Osteocyte (in vitro differentiated cells): ENCODE results near the gene PYGM. TPM values are rescaled to one million over a fixed set of nuclear protein-coding genes. Genes with fewer than 3 reads are reported as not detected.

Experiments used
- DNase-seq: peaks from one replicate; pipeline ENCODE4 v3.0.0; 2021; ENCODE audit warnings: mixed read lengths; ENCODE audit not compliant: unreplicated experiment; ENCODE audit errors: extremely low spot score
- H3K27ac Mint-ChIP-seq: one replicate; pipeline ENCODE4 v1.8.0; 2021; ENCODE audit warnings: mild to moderate bottlenecking, mixed read lengths; ENCODE audit not compliant: unreplicated experiment
- H3K27me3 Mint-ChIP-seq: one replicate; pipeline ENCODE4 v1.8.0; 2021; ENCODE audit warnings: mixed read lengths; ENCODE audit not compliant: unreplicated experiment
- H3K36me3 Mint-ChIP-seq: one replicate; pipeline ENCODE4 v1.8.0; 2021; ENCODE audit warnings: mixed read lengths; ENCODE audit not compliant: unreplicated experiment
- H3K4me1 Mint-ChIP-seq: one replicate; pipeline ENCODE4 v1.8.0; 2021; ENCODE audit warnings: mixed read lengths; ENCODE audit not compliant: unreplicated experiment
- H3K4me3 Mint-ChIP-seq: one replicate; pipeline ENCODE4 v1.8.0; 2021; ENCODE audit warnings: mild to moderate bottlenecking, moderate library complexity, mixed read lengths; ENCODE audit not compliant: unreplicated experiment
- H3K9me3 Mint-ChIP-seq: one replicate; pipeline ENCODE4 v1.8.0; 2021; ENCODE audit warnings: mixed read lengths; ENCODE audit not compliant: unreplicated experiment
- total RNA-seq: library from RNA; stranded (reverse); gene quantifications from 2 replicates; pipeline ENCODE4 v1.2.1, GENCODE V29; 2021
- TF ChIP-seq, protein P1 (sequence below): fragments of 200-600 bp; sonication (generic); IDR thresholded peaks from 2 replicates; pipeline ENCODE4 v1.5.0; 2021; ENCODE audit warnings: antibody characterized with exemption, mild to moderate bottlenecking, moderate library complexity

PYGM gene
- total RNA-seq, 1 donor from 2014 or later: 0.73 TPM

DNA sequence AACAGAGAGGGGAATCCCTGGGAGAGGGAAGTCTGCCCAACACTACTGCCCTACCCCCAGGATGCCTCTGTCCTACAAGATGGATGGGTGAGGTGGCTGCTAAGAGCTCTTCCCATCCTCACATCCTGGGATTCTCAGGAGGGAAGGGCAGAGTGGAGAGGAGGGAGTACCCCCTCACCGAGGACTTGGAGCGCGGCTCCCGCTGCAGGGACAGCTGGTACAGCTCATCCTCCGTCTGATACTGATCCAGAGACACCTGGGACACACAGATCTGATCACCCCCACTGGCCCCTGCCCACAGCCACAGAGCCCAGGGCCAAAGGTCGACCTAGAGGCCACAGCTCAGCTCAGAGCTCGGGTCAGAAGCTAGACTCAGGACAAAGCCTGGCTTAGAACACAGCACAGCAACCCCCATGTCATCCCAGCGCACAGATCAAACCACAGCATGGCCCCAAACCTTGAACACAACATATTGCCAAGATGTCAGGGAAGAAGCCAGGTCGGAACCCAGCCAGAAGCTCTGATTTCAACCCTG is 24.0 kb downstream of the PYGM start:
- Mint-ChIP-seq H3K36me3 (peaks cover 5% of the 10 kb centered on the region), H3K27ac (no peak overlapping the region), H3K9me3 (no peaks in the 10 kb centered on the region), H3K4me1 (no peaks in the 10 kb centered on the region), H3K27me3 (no peaks in the 10 kb centered on the region), H3K4me3 (no peak overlapping the region)
- TF ChIP-seq, protein P1, sequence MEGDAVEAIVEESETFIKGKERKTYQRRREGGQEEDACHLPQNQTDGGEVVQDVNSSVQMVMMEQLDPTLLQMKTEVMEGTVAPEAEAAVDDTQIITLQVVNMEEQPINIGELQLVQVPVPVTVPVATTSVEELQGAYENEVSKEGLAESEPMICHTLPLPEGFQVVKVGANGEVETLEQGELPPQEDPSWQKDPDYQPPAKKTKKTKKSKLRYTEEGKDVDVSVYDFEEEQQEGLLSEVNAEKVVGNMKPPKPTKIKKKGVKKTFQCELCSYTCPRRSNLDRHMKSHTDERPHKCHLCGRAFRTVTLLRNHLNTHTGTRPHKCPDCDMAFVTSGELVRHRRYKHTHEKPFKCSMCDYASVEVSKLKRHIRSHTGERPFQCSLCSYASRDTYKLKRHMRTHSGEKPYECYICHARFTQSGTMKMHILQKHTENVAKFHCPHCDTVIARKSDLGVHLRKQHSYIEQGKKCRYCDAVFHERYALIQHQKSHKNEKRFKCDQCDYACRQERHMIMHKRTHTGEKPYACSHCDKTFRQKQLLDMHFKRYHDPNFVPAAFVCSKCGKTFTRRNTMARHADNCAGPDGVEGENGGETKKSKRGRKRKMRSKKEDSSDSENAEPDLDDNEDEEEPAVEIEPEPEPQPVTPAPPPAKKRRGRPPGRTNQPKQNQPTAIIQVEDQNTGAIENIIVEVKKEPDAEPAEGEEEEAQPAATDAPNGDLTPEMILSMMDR: no peak
- no peak for DNase-seq

DNA sequence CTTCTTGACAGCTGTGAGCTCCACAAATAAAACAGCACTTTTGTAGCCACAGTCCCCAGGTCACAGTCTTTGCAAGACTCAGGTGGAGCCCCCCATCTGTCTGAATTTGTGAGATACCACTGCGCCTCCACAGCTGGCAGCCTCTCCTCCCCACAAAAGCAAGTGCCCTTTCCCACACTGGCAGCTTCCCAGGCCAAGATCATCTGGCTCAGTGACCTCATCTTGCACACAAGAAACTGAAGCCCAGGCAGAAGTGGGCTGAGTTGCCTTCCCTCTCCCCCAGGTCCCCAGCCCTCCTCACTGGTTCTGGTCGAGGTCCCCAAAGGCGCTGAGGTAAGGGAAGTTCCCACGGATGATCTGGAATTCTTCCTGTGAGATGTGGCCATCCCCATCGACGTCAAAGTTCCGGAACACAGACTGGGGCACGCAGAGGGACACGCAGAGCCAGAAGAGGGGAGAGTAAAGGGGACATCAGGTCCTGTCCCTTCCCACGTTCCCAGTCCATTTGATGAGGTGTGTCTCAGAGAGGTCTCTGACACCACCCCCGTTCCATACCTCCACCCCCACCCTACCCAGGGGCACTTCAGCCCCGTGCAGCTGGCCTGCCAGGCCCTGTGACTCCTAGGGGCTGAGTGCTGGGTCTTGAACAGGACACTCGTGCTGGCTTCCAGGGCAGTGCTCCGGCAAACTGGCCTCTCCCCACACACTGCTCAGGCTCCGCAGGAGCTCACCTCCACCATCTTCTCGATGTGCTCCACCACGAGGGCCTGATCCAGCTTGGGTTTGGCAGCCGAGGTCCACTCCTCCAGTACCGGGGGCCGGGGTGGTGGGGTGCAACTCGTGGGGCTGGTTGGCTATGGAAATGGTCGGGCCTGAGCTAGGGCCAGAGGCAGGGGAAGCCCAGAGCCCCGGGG is 24.7 kb downstream of the PYGM start:
- no peak overlapping the region for H3K27ac Mint-ChIP-seq
- no peak for DNase-seq
- no peaks in the 10 kb centered on the region for H3K9me3 Mint-ChIP-seq
- peaks cover 2% of the 10 kb centered on the region for H3K4me1 Mint-ChIP-seq
- H3K4me3 Mint-ChIP-seq: no peak overlapping the region
- no peaks in the 10 kb centered on the region for H3K27me3 Mint-ChIP-seq
- peaks cover 5% of the 10 kb centered on the region for H3K36me3 Mint-ChIP-seq
- TF ChIP-seq, protein P1: no peak

DNA sequence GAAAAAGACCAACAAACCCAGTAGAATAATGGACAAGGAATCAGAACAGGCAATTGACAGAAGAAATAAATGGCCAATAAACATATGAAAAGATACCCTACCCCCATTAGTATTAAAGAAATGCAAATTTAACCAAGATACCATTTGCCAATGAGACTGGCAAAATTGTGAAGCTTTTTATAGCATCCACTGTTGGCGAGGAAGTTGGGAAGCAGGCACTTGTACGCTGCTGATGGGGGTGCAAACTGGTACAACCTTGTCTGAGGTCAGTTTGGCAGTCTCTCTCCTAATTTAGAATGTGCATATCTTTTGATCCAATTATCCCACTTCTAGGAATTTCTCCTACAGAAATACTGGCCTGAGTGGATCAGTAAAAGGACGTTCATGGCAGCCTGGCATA is 28.2 kb downstream of the PYGM start:
- Mint-ChIP-seq H3K4me3 (no peak overlapping the region), H3K27me3 (no peaks in the 10 kb centered on the region), H3K36me3 (peaks cover 7% of the 10 kb centered on the region), H3K4me1 (peaks cover 5% of the 10 kb centered on the region), H3K27ac (no peak overlapping the region), H3K9me3 (no peaks in the 10 kb centered on the region)
- TF ChIP-seq, protein P1: no peak
- no peak for DNase-seq

- Mint-ChIP-seq H3K4me1 (peaks cover 5% of the 10 kb centered on the region), H3K27me3 (no peaks in the 10 kb centered on the region), H3K27ac (no peak overlapping the region), H3K4me3 (no peak overlapping the region), H3K9me3 (no peaks in the 10 kb centered on the region), H3K36me3 (peaks cover 7% of the 10 kb centered on the region)
- no peak for DNase-seq
- TF ChIP-seq, protein P1: no peak
Measured at GRCh38 chr11:64729851-64730382, 29.9 kb downstream of the PYGM start.

DNA sequence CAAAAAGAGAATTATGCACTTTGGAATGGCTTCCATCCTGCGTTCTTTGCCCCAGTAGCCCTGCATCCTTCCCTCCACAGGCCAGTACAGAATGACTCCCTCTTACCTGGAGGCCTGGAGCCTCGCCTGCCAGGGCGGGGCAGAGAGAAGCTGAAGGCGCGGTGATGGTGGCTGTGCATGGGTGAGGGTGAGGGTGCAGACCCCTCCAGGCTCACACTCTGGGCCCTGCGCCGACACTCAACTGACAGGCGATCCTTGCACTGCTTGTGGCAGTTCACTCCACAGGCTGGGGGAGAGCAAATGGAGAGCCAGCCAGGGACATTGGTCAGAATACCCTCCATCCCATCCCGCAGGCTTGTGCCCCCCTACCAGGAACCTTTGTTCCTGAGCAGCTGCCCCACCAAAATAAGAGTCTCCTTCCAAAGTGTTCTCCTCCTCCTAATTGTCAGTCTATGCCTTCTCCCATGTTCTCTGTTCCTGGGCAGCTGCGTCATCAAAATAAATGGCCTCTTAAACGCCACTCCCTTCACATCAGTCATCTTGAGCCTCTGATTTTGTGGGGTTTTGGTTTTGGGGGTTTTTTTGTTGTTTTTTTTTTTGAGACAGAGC is 30.9 kb downstream of the PYGM start:
- no peak overlapping the region for H3K4me3 Mint-ChIP-seq
- H3K27me3 Mint-ChIP-seq: no peaks in the 10 kb centered on the region
- no peak overlapping the region for H3K27ac Mint-ChIP-seq
- peaks cover 5% of the 10 kb centered on the region for H3K4me1 Mint-ChIP-seq
- no peaks in the 10 kb centered on the region for H3K9me3 Mint-ChIP-seq
- TF ChIP-seq, protein P1: no peak
- no peak for DNase-seq
- H3K36me3 Mint-ChIP-seq: peaks cover 5% of the 10 kb centered on the region
